OCI-LY1 (cell line): Measurements from ENCODE around the gene TIAM1.

Experiments used
- H2AFZ ChIP-seq: fragments of 200-600 bp; sonication (generic), shearing (Covaris generic); 2 replicates; pipeline ENCODE4 v1.6.0; 2014; ENCODE audit warnings: antibody characterized with exemption, mild to moderate bottlenecking, low read length
- H3F3A ChIP-seq: fragments of 200-600 bp; sonication (generic), shearing (Covaris generic); 2 replicates; pipeline ENCODE4 v1.6.0; 2014; ENCODE audit warnings: mild to moderate bottlenecking, antibody characterized with exemption, low read length, moderate library complexity; ENCODE audit not compliant: insufficient read depth
- H3K27ac ChIP-seq: fragments of 200-600 bp; sonication (generic); 2 replicates; pipeline ENCODE4 v1.5.1; 2014; ENCODE audit warnings: low read length, mixed run types, mild to moderate bottlenecking, low read depth; ENCODE audit not compliant: poor library complexity, severe bottlenecking
- H3K27me3 ChIP-seq: fragments of 200-600 bp; sonication (generic); 2 replicates; pipeline ENCODE4 v1.6.0; 2014; ENCODE audit warnings: antibody characterized with exemption, mild to moderate bottlenecking, low read length, moderate library complexity; ENCODE audit not compliant: insufficient read depth
- H3K36me3 ChIP-seq: fragments of 200-600 bp; sonication (generic); 2 replicates; pipeline ENCODE4 v1.6.1; 2014; ENCODE audit warnings: mild to moderate bottlenecking, antibody characterized with exemption, low read length, moderate library complexity, mixed read lengths; ENCODE audit not compliant: insufficient read depth
- H3K4me1 ChIP-seq: fragments of 200-600 bp; sonication (generic); 2 replicates; pipeline ENCODE4 v1.5.1; 2014; ENCODE audit warnings: mild to moderate bottlenecking, low read length, moderate library complexity; ENCODE audit not compliant: insufficient read depth, severe bottlenecking
- H3K4me2 ChIP-seq: fragments of 200-600 bp; sonication (generic), shearing (Covaris generic); 2 replicates; pipeline ENCODE4 v1.6.1; 2014; ENCODE audit warnings: low read length
- H3K4me3 ChIP-seq: fragments of 200-600 bp; sonication (generic); 2 replicates; pipeline ENCODE4 v1.5.1; 2014; ENCODE audit warnings: low read length, low read depth, mild to moderate bottlenecking, mixed read lengths; ENCODE audit not compliant: poor library complexity, severe bottlenecking
- H3K79me2 ChIP-seq: fragments of 200-600 bp; shearing (Covaris generic); 2 replicates; pipeline ENCODE4 v1.6.1; 2016; ENCODE audit warnings: mixed run types, low read length, mixed read lengths; ENCODE audit not compliant: insufficient read depth
- H3K9ac ChIP-seq: fragments of 200-600 bp; sonication (generic), shearing (Covaris generic); 2 replicates; pipeline ENCODE4 v1.6.1; 2014; ENCODE audit warnings: mild to moderate bottlenecking, low read length, mixed read lengths
- H3K9me2 ChIP-seq: fragments of 200-600 bp; sonication (generic), shearing (Covaris generic); 2 replicates; pipeline ENCODE4 v1.6.1; 2014; ENCODE audit warnings: low read depth, mild to moderate bottlenecking, low read length, mixed read lengths
- H3K9me3 ChIP-seq: fragments of 200-600 bp; shearing (Covaris generic); 2 replicates; pipeline ENCODE4 v1.6.1; 2014; ENCODE audit warnings: low read length, mixed read lengths
- H4K20me1 ChIP-seq: fragments of 200-600 bp; sonication (generic), shearing (Covaris generic); 2 replicates; pipeline ENCODE4 v1.6.0; 2016; ENCODE audit warnings: mild to moderate bottlenecking, low read length; ENCODE audit not compliant: insufficient read depth
- CTCF ChIP-seq: fragments of 200-600 bp; sonication (generic), shearing (Covaris generic); IDR thresholded peaks from 2 replicates; pipeline ENCODE4 v1.5.1; 2017; ENCODE audit warnings: mild to moderate bottlenecking, antibody characterized with exemption, low read length, moderate library complexity, mixed read lengths
- EZH2 ChIP-seq: fragments of 200-600 bp; sonication (generic), shearing (Covaris generic); IDR thresholded peaks from 2 replicates; pipeline ENCODE4 v1.8.0; 2017; ENCODE audit warnings: borderline replicate concordance, mixed run types, mild to moderate bottlenecking, antibody characterized with exemption, low read length, moderate library complexity, mixed read lengths

TIAM1 gene

GRCh38 chr21:31352836-31353235 is 8.8 kb upstream of the TIAM1 start:
- no peaks in the 10 kb centered on the region for H3K36me3 ChIP-seq
- no peaks in the 10 kb centered on the region for H3F3A ChIP-seq
- H3K4me2 ChIP-seq, result no peak overlapping the region
- H3K9me2 ChIP-seq, result no peaks in the 10 kb centered on the region
- no peaks in the 10 kb centered on the region for H3K9me3 ChIP-seq
- no peak overlapping the region for H3K4me3 ChIP-seq
- H3K9ac ChIP-seq, result no peak overlapping the region
- no peaks in the 10 kb centered on the region for H3K79me2 ChIP-seq
- H3K27ac ChIP-seq, result no peak overlapping the region
- H2AFZ ChIP-seq, result no peak overlapping the region
- no peaks in the 10 kb centered on the region for H3K27me3 ChIP-seq
- H3K4me1 ChIP-seq, result no peaks in the 10 kb centered on the region
- H4K20me1 ChIP-seq, result no peaks in the 10 kb centered on the region
- TF ChIP-seq CTCF, result no peak
- TF ChIP-seq EZH2, result no peak

GRCh38 chr21:31351960-31352359 is 7.9 kb upstream of the TIAM1 start:
- no peak overlapping the region for H3K9ac ChIP-seq
- no peaks in the 10 kb centered on the region for H3K79me2 ChIP-seq
- H4K20me1 ChIP-seq, result no peaks in the 10 kb centered on the region
- H3K4me3 ChIP-seq, result no peak overlapping the region
- H3F3A ChIP-seq, result no peaks in the 10 kb centered on the region
- H3K4me1 ChIP-seq, result no peaks in the 10 kb centered on the region
- no peaks in the 10 kb centered on the region for H3K36me3 ChIP-seq
- no peaks in the 10 kb centered on the region for H3K9me3 ChIP-seq
- no peak overlapping the region for H3K4me2 ChIP-seq
- TF ChIP-seq EZH2 (no peak), CTCF (no peak)
- no peaks in the 10 kb centered on the region for H3K27me3 ChIP-seq
- H3K27ac ChIP-seq, result no peak overlapping the region
- no peaks in the 10 kb centered on the region for H3K9me2 ChIP-seq
- H2AFZ ChIP-seq, result no peak overlapping the region

GRCh38 chr21:31351438-31351837 is 7.4 kb upstream of the TIAM1 start:
- Histone ChIP-seq H4K20me1 (no peaks in the 10 kb centered on the region), H3K27ac (no peak overlapping the region), H2AFZ (no peak overlapping the region), H3K9me2 (no peaks in the 10 kb centered on the region), H3K27me3 (no peaks in the 10 kb centered on the region), H3K9me3 (no peaks in the 10 kb centered on the region), H3K4me1 (no peaks in the 10 kb centered on the region), H3F3A (no peaks in the 10 kb centered on the region), H3K36me3 (no peaks in the 10 kb centered on the region), H3K9ac (no peak overlapping the region), H3K4me3 (no peak overlapping the region), H3K79me2 (no peaks in the 10 kb centered on the region), H3K4me2 (no peak overlapping the region)
- TF ChIP-seq EZH2 (no peak), CTCF (no peak)
